ENCODE data around the gene EML5.

GRCh38 chr14:88584451-88584850 lies 208.3 kb downstream of the EML5 start:
- TF ChIP-seq CTCF (IDR thresholded peaks at IDR 0.05): no peak
- TF ChIP-seq POLR2A (IDR thresholded peaks at IDR 0.05): no peak

All from testis (tissue), 2 donors.